BLaER1 (cell line): ENCODE data around the gene CRYGA.

ENCODE experiments used
- H3K27ac ChIP-seq: shearing (Covaris generic); formaldehyde crosslinking; 2 replicates; pipeline ENCODE4 v1.8.1; 2022
- H3K27me3 ChIP-seq: shearing (Covaris generic); formaldehyde crosslinking; 2 replicates; pipeline ENCODE4 v1.8.1; 2022
- H3K36me3 ChIP-seq: shearing (Covaris generic); formaldehyde crosslinking; 2 replicates; pipeline ENCODE4 v1.8.1; 2022
- H3K4me1 ChIP-seq: shearing (Covaris generic); formaldehyde crosslinking; 2 replicates; pipeline ENCODE4 v1.8.1; 2022
- H3K4me2 ChIP-seq: shearing (Covaris generic); formaldehyde crosslinking; 2 replicates; pipeline ENCODE4 v1.8.1; 2022
- H3K4me3 ChIP-seq: shearing (Covaris generic); formaldehyde crosslinking; 2 replicates; pipeline ENCODE4 v1.8.1; 2022
- H3K9ac ChIP-seq: shearing (Covaris generic); formaldehyde crosslinking; 2 replicates; pipeline ENCODE4 v1.8.1; 2022
- H3K9me3 ChIP-seq: shearing (Covaris generic); formaldehyde crosslinking; 2 replicates; pipeline ENCODE4 v1.8.1; 2022
- H4K20me1 ChIP-seq: shearing (Covaris generic); formaldehyde crosslinking; 2 replicates; pipeline ENCODE4 v1.8.1; 2022
- Cebpa-rat ChIP-seq: shearing (Covaris generic); IDR thresholded peaks from 2 replicates; pipeline ENCODE4 v1.8.1; 2022

CRYGA gene

GRCh38 chr2:208163489-208163888, at the start of gene CRYGA:
Gene CRYGA (minus strand): TSS chr2:208163589. CDS start chr2:208163556, 33 bp downstream.
- no peaks in the 10 kb centered on the region for H3K36me3 ChIP-seq
- no peaks in the 10 kb centered on the region for H4K20me1 ChIP-seq
- H3K4me1 ChIP-seq: no peaks in the 10 kb centered on the region
- H3K4me2 ChIP-seq: no peak within 1 kb of the TSS
- H3K27me3 ChIP-seq: no peaks in the 10 kb centered on the region
- no peak within 1 kb of the TSS for H3K27ac ChIP-seq
- H3K9me3 ChIP-seq: no peaks in the 10 kb centered on the region
- H3K4me3 ChIP-seq: no peak within 1 kb of the TSS
- no peak within 1 kb of the TSS for H3K9ac ChIP-seq
- TF ChIP-seq Cebpa-rat: no peak

- no peaks in the 10 kb centered on the region for H3K27me3 ChIP-seq
- no peaks in the 10 kb centered on the region for H3K4me1 ChIP-seq
- no peak overlapping the region for H3K4me2 ChIP-seq
- no peak overlapping the region for H3K9ac ChIP-seq
- H3K9me3 ChIP-seq: no peaks in the 10 kb centered on the region
- TF ChIP-seq Cebpa-rat: no peak
- no peak overlapping the region for H3K4me3 ChIP-seq
- no peak overlapping the region for H3K27ac ChIP-seq
- H4K20me1 ChIP-seq: no peaks in the 10 kb centered on the region
- H3K36me3 ChIP-seq: no peaks in the 10 kb centered on the region
These were observed 47.5 kb upstream of the CRYGA start for GRCh38 chr2:208210688-208211451.

- Histone ChIP-seq H3K36me3 (no peaks in the 10 kb centered on the region), H4K20me1 (no peaks in the 10 kb centered on the region), H3K4me1 (no peaks in the 10 kb centered on the region), H3K4me3 (no peak overlapping the region), H3K9ac (no peak overlapping the region), H3K27me3 (no peaks in the 10 kb centered on the region), H3K27ac (no peak overlapping the region), H3K4me2 (no peak overlapping the region), H3K9me3 (no peaks in the 10 kb centered on the region)
- no peak for TF ChIP-seq Cebpa-rat
These were observed 45.1 kb upstream of the CRYGA start for GRCh38 chr2:208208335-208209085.

- no peak overlapping the region for H3K27ac ChIP-seq
- H3K9me3 ChIP-seq: no peaks in the 10 kb centered on the region
- no peak for TF ChIP-seq Cebpa-rat
These were observed 44.4 kb upstream of the CRYGA start for GRCh38 chr2:208207769-208208168.

GRCh38 chr2:208204166-208204565, 40.8 kb upstream of the CRYGA start:
- H3K27ac ChIP-seq: no peak overlapping the region
- no peaks in the 10 kb centered on the region for H3K27me3 ChIP-seq
- H3K4me2 ChIP-seq: no peak overlapping the region
- H4K20me1 ChIP-seq: no peaks in the 10 kb centered on the region
- no peak overlapping the region for H3K9ac ChIP-seq
- H3K4me3 ChIP-seq: no peak overlapping the region
- no peaks in the 10 kb centered on the region for H3K9me3 ChIP-seq
- H3K36me3 ChIP-seq: no peaks in the 10 kb centered on the region
- no peaks in the 10 kb centered on the region for H3K4me1 ChIP-seq
- no peak for TF ChIP-seq Cebpa-rat

More at GRCh38 chr2:208207769-208208168, 44.4 kb upstream of the CRYGA start:
- no peak overlapping the region for H3K9ac ChIP-seq
- H3K36me3 ChIP-seq: no peaks in the 10 kb centered on the region
- H3K4me3 ChIP-seq: no peak overlapping the region
- no peaks in the 10 kb centered on the region for H3K4me1 ChIP-seq
- H3K4me2 ChIP-seq: no peak overlapping the region
- H3K27me3 ChIP-seq: no peaks in the 10 kb centered on the region
- no peaks in the 10 kb centered on the region for H4K20me1 ChIP-seq

- H3K36me3 ChIP-seq: no peaks in the 10 kb centered on the region
- no peak overlapping the region for H3K9ac ChIP-seq
- H4K20me1 ChIP-seq: no peaks in the 10 kb centered on the region
- TF ChIP-seq Cebpa-rat: no peak
- no peaks in the 10 kb centered on the region for H3K4me1 ChIP-seq
- no peak overlapping the region for H3K27ac ChIP-seq
- H3K27me3 ChIP-seq: no peaks in the 10 kb centered on the region
- H3K9me3 ChIP-seq: no peaks in the 10 kb centered on the region
- no peak overlapping the region for H3K4me3 ChIP-seq
- H3K4me2 ChIP-seq: no peak overlapping the region
These were observed 32.1 kb upstream of the CRYGA start for GRCh38 chr2:208195531-208195930.

- no peaks in the 10 kb centered on the region for H3K27me3 ChIP-seq
- H3K4me3 ChIP-seq: no peak overlapping the region
- no peaks in the 10 kb centered on the region for H3K4me1 ChIP-seq
- no peak for TF ChIP-seq Cebpa-rat
- no peak overlapping the region for H3K4me2 ChIP-seq
- H3K9me3 ChIP-seq: no peaks in the 10 kb centered on the region
- H3K27ac ChIP-seq: no peak overlapping the region
- no peaks in the 10 kb centered on the region for H3K36me3 ChIP-seq
- H4K20me1 ChIP-seq: no peaks in the 10 kb centered on the region
- no peak overlapping the region for H3K9ac ChIP-seq
These were observed 29.3 kb upstream of the CRYGA start for GRCh38 chr2:208192611-208193236.

- Histone ChIP-seq H3K4me1 (no peaks in the 10 kb centered on the region), H3K9me3 (no peaks in the 10 kb centered on the region), H3K36me3 (no peaks in the 10 kb centered on the region), H3K27ac (no peak within 1 kb of the TSS), H3K9ac (no peak within 1 kb of the TSS), H3K4me3 (no peak within 1 kb of the TSS), H3K27me3 (no peaks in the 10 kb centered on the region), H3K4me2 (no peak within 1 kb of the TSS), H4K20me1 (no peaks in the 10 kb centered on the region)
- no peak for TF ChIP-seq Cebpa-rat
These were observed 26.6 kb upstream of the CRYGA start, which contains the start of gene C2orf80 for GRCh38 chr2:208189810-208190503. Gene C2orf80 (minus strand): TSS chr2:208190030. CDS start chr2:208186986, 3,044 bp downstream.

- TF ChIP-seq Cebpa-rat: no peak
- H3K27me3 ChIP-seq: no peaks in the 10 kb centered on the region
- no peak overlapping the region for H3K27ac ChIP-seq
- H3K4me1 ChIP-seq: no peaks in the 10 kb centered on the region
- H3K9me3 ChIP-seq: no peaks in the 10 kb centered on the region
- H3K4me2 ChIP-seq: no peak overlapping the region
- H4K20me1 ChIP-seq: no peaks in the 10 kb centered on the region
- H3K4me3 ChIP-seq: no peak overlapping the region
- H3K36me3 ChIP-seq: no peaks in the 10 kb centered on the region
- no peak overlapping the region for H3K9ac ChIP-seq
These were observed 25.9 kb upstream of the CRYGA start for GRCh38 chr2:208189069-208189809.
